ENCODE measurements around the gene FSTL5.
"Not testable (repeated sequence)": the region's sequence is repeated elsewhere in the genome, so short reads cannot be mapped to it uniquely, and the experiment has no call there.

Gene FSTL5

DNA sequence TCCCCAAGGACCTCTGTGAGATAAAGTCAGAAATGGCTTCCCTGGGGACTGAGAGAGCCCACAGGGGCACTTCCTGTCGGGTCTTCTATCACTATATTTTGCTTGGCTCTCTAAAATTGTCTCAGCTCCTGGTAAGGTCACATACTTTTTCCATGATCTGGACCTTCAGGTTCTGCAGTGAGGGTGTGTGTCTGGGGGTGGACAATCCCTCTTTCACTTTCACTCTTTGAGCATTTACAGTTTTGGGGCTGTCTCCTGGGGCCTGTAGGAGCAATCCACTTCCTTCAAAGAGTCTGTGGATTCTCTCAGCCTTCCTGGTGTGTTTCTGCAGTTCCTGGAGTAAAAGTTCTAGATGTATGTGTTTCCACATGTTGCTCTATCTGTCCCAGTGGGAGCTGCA lies 335.7 kb downstream of the FSTL5 start:
- no peak for DNase-seq

DNA sequence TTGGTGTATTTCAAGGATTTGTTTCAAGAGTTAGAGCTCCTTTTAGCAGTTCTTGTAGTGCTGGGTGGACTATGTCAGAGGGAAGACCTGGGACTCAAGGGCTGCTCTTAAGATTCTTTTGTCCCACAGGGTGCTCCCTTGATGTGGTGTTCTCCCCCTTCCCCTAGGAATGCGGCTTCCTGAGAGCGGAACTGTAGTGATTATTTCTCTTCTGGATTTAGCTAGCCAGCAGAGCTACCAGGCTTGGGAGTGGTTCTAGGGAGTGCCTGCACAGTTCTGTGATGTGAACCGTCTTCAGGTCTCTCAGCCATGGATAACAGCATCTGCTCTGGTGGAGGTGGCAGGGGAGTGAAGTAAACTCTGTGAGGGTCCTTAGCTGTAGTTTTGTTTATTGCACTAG lies 336.8 kb downstream of the FSTL5 start:
- DNase-seq, result no peak

DNA sequence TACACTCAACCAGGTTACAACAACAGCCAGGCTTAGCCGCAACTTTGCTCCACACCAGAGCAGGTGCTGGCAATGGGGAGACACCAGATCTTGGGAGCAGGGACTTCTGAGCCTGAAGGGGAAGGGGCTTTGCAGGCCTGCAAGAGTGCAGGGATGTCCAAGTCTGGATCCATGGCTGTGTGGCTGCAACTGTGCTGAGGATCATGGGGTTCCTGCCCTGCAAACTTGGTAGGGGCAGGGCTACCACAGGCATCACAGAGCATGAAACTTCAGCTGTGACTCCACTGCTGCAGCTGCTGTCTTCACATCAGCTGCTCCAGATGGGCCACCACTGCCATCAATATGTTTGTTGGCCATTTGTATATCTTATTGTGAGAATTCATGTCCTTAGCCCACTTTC lies 340.4 kb downstream of the FSTL5 start:
- DNase-seq, result no peak

DNA sequence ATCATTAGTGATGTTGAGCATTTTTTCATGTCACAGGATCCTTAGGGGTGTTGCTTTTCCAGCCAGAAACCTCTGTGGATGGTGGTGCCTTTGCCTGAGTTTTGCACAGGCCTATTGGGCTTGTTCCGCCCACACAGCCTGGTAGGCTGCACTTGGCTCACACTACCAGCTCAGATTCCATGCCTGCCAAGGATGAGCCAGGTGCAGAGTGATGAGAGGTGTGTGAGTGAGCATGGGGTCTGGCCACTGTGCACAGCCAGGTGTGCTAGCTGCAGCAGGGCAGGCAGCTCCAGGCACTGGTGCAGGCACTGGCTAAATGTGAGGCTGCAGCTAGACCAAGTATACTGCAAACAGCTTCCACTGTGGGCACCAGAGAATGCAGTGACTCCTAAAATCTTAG lies 341.6 kb downstream of the FSTL5 start:
- DNase-seq, result no peak

DNA sequence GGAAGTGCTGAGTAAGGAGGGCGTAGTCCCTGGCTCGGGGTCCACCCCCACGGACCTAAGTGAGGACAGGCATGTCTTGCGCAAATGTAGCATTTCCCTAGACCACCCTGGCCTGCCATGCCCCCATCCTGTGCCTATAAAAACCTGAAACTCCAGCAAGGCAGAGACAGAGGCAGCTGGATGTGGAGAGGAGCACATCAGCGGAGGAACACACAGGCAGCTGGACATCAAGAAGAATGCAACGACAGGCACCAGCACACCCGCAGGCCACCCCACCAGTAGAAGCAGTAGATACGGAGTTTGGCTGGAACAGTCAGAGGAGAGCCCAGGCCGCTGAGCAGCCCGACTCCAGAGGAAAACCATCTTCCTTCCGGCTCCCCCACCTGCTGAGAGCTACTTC lies 345.9 kb downstream of the FSTL5 start:
- no peak for DNase-seq

DNA sequence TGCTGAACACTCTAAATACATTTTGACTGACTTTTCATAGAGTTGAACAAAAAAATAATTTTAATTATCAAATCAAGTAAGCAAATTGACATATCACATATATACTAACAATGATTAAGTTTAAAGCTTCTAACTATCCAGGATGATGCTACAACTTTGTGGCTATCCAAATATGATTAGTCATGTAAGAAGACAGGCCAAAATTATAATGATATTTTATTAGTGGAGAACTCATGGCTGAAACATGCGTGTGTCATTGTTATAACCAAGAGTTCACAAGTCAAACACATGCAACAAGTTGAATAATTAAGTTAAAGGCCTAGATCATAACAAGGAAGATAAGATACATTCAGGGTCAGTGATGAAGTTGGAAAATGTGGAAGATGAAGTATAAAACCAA lies 346.8 kb downstream of the FSTL5 start:
- no peak for DNase-seq

DNA sequence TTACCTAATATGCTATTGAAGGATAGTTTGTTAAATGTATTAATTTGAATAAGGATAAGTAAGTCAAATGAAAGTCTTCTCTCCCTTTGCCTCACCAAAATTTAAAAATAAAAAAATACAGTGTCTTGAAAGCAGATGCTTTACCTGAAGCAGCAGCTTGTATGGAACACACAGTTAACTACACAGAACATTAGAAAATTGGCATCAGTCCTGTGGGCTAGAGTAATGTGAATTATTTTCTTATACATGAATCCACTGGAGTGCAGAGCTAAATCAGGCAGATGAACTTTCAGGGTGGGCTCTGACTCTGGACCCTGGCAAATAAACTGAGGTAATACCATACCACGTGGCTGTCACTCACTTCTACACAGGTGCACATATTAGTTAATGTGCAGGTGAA lies 348.0 kb downstream of the FSTL5 start:
- no peak for DNase-seq

DNA sequence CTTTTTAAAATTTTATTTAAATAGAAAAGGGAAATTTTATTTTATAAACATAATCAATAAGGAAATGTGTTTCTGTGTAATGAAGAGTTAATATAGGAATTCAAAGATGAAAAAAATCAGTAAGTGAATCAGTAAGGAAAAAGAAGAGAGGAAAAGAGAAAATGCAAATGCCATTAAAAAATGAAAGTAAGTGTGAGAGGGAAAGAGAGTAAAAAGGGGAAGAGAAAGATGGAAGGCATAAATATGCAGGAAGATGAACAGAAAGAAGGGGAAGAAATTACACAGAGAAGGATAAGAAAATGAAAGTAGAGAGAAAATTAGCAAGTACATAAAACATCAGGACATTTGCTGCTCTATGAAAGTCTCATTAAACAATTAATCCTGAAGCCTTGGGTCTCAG lies 349.9 kb downstream of the FSTL5 start:
- no peak for DNase-seq

DNA sequence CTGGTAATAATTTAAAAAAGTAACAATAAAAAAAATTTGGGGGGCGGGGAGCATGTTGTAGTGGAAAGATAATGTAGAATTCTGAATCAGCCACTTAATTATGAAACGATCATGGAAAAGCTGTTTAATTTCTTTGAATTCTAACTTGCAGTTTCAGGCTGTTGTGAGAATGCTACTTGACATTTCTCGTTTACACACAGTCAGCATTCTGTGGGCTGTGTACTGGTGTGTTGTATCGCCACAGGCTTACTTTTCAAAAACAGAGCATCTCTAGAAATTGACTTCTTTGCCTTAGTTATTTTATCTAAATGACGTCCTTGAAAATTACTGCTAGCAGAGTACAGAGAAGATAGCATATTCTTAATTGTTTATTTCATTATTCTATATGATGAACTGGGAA lies 350.4 kb downstream of the FSTL5 start:
- DNase-seq, result no peak

DNA sequence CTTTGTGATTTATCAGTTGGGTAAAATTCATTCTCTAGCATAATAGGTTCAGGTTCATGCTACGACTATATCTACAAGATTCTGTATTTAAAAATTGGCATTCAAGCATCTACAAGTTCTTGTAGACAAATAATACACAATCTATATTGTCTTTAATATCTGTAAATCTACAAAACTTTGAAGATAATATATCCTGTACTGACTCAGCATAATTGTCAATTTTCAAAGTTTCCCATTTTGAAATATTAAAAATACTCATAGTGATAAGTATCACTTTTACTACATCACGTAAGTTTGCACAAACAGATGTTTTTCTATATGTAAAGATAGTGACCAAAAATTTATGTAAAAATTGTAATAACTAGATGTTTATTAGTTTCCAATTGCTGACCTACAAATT lies 360.6 kb downstream of the FSTL5 start:
- DNase-seq, result no peak

DNA sequence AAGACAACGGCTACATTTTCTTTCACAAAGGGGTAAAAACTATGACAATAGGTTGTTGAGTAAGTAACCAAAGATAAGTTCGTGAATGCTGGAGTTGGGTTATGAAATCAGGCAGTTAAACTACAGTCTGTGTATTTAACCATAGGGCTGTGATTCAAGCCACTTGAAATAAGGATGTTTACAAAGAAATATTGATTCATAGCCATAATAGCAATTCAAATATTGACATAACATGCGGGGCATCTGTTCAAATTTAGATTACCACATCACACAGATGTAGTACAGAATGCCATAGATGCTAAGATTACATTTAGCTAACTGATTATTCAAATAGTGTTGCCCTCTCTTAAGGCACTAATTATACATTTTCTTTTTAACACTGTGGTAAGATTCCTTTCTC lies 364.1 kb downstream of the FSTL5 start:
- no peak for DNase-seq

DNA sequence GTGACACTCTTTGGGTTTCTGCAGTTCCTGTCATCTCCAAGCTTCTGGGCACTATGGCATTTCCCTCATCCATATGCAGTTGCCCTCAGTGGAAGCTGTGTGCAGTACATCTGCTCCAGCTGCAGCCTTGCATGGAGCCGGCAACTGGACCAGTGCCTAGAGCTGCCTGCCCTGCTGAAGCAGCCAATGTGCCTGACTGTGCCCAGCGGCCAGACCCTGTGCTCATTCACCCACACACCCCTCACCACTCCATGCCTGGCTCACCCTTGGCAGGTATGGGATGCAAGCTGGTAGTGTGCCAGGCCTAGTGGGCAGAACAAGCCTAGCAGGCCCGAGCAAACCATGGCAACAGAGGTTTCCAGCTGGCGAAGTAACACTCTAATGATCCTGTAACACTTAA lies 370.8 kb downstream of the FSTL5 start:
- no peak for DNase-seq

DNA sequence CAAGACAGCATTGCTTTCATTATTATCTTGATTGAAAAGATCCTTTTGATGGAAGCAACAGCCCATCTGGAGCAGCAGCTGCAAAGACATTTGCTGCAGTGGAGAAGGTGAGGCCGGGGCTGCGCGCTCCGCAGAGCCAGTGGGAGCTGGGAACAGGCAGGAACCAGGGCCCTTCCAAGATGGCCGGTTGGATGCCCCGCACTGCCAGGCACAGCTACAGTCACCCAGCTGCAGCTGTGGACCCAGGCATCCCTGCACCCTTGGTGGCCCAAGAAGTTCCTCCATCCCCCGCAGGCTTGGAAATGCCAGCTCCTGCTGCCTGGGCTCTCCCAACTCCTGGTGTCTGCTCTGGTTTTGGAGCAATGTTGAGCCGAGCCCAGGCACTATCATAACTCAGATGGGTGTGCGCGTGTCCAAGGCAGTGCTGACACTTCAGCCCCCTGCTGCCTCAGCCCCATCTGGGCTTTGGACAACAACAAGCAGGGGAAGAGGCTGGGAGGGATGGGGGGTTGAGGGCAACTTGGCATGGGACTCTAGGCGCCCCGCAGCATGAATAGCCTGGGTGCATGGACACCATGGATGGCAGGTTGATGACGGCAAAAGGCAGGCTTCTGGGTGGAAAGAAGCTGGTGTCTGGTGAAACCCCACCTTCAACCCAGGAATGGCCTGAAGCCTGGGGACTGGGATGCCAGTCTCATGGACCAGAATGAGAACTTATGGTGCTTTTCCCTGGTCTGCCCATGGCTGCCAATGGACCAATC lies 371.8 kb downstream of the FSTL5 start:
- DNase-seq, result no peak

DNA sequence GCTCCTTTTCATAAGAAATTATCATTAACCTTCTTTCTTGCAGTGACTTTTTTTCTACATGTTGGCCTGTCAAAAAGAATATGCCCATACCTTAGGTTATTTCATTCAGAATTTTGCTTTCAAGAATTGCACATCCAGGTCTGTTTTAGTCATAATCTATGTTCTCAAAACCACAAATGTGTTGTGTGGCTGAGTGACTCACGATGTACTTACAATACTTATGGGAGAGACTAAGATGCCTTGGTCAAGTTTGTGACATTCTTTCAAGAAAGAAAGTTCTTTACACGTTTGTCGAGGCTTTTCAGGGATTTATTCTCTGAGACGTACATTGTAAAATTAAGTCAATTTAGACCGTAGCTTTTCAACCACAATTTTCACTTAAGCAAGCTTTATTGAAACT lies 396.7 kb downstream of the FSTL5 start:
- no peak for DNase-seq

DNA sequence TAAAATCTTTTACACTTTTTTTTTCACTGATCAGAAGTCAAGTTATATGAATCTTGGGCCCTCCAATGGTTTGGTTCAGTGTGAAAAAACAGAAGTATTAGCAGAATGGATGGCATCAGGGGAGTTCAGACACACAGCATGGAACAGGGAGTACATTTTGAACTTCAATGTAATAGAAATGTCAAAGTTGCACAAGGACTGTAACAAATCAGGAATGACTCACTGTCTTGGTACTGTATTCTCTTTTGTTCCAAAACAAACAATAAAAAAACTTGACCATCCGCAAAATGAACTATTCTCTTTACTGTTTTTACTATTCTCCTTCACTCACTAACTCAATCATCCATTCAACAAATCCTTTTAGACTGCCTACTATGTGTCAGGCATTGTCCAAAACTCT lies 401.0 kb downstream of the FSTL5 start:
- DNase-seq, result no peak

DNA sequence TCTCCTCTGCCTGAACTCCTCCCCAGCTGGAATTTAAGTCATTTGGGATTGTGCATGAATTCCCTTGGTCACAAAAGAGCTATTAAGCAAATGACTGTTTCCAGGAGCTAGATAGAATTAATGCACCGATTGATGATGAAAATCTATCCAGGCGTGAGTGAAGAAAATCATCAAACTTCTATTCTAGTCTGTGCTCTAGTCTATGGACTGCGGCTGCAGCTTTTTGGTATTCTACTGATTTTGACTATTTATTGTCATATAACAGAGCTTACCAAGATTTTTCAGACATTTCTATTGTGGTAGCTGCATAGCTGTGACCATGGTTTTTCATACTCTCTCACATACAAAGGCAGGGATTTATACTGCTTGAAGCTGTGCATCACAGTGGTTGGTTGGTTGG lies 403.8 kb downstream of the FSTL5 start:
- DNase-seq, result no peak

DNA sequence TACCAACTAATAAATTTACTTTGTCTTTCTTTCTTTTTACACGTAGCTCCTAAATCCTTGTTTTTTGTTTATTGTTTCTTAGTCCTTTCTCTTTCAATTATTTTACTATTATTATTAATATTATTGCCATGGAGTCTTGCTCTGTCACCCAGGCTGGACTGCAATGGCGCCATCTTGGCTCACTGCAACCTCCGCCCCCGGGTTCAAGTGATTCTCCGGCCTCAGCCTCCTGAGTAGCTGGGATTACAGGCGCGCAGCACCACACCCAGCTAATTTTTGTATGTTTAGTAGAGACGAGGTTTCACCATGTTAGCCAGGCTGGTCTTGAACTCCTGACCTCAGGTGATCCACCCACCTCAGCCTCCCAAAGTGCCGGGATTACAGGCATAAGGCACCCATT lies 405.4 kb downstream of the FSTL5 start:
- DNase-seq, result not testable (repeated sequence)

DNA sequence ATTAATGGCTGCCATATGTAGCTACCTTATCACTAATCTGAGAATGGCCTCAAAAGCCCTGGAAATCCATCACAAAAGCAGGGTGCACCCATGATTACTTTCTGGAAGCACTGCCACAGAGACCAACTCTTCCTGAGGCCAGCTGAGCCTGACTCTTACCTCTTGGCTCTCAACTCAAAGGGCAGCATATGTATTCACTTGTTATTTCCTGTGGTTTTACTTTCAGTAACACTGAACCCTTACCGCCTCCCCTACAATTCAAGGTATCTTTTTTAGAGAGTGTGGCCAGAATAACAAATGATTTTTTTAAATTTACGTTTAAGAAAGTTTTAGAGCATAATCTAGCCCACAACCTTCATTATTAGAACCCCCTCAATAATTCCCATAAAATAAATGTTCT lies 434.9 kb downstream of the FSTL5 start:
- no peak for DNase-seq

DNA sequence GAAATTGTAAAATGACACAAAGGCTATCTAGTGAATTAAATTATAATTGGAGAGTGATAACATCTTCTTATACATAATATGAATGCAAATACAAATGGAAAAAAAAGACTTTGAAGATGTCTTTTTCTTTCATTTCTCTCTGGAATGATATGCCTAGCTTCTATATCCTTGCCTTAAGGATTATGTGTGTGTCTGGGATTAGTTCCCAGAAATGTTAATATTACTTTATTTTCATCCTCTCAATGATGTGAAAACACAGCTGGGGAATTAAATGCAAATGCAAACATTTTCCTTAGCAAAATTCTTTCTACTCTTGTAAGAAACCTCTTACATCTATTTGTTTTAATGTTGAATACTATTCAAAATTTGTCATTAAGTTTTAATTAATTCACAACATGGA lies 441.9 kb downstream of the FSTL5 start:
- DNase-seq, result no peak

DNA sequence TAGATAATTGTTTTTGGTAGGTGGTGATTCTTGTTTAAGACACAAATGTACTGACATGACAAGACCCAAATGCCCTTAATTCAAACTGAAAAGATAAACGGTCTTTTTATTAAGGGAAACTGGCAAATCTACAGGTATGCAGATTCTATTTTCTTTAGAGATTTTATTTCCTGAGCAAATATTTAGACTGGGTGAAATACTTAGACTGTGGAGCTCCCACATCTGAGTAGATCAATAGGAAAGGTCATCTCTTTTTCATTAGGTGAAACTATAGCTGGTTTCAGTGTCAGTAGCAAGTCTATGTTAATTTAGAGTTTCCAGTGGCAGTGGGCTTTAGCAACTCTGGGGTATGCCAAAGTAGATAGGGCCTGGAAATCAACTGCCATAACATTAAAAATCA lies 446.7 kb downstream of the FSTL5 start:
- DNase-seq, result no peak

DNA sequence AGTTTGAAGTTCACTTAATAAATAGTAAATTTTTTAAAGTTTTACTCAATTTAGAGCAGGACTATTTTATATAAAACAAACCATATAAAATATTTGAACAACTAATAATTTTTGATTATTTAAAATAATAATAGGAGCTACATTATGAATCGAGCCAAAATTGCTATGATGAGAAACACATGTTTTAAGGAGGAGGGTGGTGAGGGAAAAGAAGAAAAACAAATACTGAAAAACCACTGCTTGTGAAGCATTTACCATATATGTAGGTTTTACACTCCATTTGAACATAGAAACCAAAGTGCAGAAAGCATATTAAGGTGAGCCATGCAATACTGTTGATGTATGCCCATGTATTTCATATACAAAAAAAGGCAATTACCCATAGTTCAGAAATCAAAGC lies 448.9 kb downstream of the FSTL5 start:
- no peak for DNase-seq

DNA sequence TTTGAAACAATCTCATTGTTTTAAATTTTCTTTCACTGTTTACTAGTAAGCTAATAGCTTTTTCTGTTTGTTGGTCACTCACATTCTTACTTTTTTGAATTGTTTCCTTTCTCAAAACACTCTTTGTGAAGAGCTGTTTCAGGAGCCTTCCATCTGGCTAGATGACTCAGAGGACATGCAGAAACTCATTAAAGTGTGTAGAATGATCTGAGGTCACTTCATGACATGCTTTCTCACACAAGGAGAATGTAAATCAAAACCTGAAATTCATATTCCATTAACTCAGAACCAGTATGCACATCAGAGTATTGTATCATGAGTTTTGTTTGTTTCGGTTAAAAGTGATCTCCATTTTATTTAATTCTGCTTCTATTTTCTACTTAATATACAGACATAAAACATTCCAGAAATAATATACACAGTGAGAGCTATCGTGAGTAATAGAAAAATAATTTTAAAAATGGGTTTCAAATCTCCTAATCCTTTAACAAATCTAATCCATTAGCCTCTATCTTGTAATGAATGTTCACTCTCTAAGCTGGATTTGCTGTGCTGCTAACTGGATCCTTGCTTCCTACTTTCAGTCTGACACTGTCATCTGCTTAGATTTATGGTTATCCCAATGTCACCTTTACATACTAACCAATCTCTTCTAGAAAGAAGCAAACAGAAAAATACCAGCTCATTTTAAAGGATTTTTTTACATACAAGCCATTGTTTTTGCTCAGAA lies 449.6 kb downstream of the FSTL5 start:
- no peak for DNase-seq

DNA sequence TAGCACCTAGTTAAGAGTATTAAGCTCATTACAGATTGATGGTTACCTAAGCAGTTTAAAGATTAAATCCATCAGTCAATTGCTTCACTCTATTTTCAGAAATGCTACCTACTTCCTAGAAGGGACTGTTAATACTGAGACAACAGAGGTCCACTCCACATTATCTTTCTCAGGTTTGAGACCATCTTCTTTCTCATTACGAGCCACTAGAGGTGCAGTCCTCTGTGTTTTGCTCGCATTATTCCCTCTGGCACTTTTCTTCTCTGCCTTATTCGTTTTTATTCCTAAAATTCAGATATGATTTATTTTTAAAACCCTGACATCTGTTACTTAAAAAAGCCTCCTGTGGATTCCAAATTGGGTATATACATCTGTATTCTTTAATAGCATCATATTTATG lies 459.1 kb downstream of the FSTL5 start:
- DNase-seq, result no peak

DNA sequence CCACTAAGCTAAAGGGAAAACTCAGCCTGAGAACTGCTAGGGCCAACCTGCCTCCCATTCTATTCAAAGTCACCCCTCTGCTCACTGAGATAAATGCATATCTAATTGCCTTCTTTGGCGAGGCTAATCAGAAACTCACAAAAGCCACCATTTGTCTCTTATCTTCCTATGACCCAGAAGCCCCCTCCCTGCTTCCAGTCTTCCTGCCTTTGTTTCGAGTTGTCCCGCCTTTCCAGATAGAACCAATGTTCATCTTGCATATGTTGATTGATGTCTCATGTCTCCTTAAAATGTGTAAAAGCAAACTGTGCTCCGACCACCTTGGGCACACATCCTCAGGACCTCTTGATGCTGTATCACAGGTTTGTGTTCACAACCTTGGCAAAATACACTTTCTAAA lies 459.8 kb downstream of the FSTL5 start:
- DNase-seq, result no peak

DNA sequence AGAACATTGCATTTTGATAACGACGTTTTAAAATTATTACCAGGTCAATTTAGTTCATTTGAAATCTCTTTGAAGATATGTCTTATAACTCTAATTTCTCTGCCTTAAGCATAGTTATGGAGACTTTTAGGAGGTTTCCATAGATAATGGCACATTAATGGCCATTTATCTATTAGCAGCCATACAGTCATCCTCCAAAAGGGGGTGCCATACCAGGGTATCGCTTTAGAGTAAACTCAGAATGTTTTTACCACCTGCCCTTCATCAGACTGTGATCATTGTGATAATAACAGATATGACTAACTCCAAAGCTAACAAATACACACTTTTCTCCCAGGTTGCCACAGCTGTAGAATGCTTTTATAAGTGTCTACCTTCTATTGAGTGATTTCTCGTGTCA lies 461.5 kb downstream of the FSTL5 start:
- no peak for DNase-seq

Measured in NCI-H524 treated with DMSO at 0.1 percent for 48 hours (cell line).